ENCODE data around the gene SH3D19. TPM values are rescaled to one million over a fixed set of nuclear protein-coding genes. Genes with fewer than 3 reads are reported as not detected.
"Not testable (repeated sequence)": the region's sequence is repeated elsewhere in the genome, so short reads cannot be mapped to it uniquely, and the experiment has no call there.

SH3D19 gene
- total RNA-seq, 2 experiments from 2014 or later = not detected

DNA sequence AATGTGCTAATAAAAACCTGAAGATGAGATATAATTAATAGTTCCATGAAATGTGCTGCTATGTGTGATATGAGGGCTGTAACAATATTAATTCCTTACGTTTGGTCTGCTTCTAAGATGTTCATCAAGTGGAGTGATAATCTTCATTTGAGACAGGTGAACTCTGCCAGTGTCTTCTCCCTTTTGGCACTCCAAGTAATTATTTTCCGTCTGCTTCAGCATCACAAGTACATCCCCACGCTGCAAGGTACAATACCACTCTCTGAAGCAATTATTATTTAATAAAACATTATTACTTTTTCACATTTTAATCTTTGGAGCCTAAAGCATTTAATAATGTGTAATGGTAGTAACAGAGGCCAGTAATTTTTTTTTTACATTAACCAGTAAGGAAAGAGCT lies 181.6 kb downstream of the SH3D19 start:
- DNase-seq (no peak), ATAC-seq (no peak)
- Mint-ChIP-seq H3K9me3 (ENCODE audit: insufficient read depth) (no peaks in the 10 kb centered on the region), H3K36me3 (ENCODE audit: low read depth) (no peaks in the 10 kb centered on the region), H3K27ac (no peak overlapping the region), H3K4me1 (ENCODE audit: low read depth) (no peaks in the 10 kb centered on the region), H3K27me3 (ENCODE audit: low read depth) (peaks cover 5% of the 10 kb centered on the region), H3K4me3 (no peak overlapping the region)
- CTCF ChIA-PET = no interaction called here
- POLR2A ChIA-PET = no interaction called here

- Mint-ChIP-seq H3K27me3 (ENCODE audit: low read depth) (peaks cover 5% of the 10 kb centered on the region), H3K4me1 (ENCODE audit: low read depth) (no peaks in the 10 kb centered on the region), H3K4me3 (no peak overlapping the region), H3K36me3 (ENCODE audit: low read depth) (no peaks in the 10 kb centered on the region), H3K9me3 (ENCODE audit: insufficient read depth) (no peaks in the 10 kb centered on the region), H3K27ac (no peak overlapping the region)
- ATAC-seq (no peak), DNase-seq (no peak)
- ChIA-PET CTCF (no interaction called here), POLR2A (no interaction called here)
Observed at GRCh38 chr4:151143162-151143561, 182.2 kb downstream of the SH3D19 start.

DNA sequence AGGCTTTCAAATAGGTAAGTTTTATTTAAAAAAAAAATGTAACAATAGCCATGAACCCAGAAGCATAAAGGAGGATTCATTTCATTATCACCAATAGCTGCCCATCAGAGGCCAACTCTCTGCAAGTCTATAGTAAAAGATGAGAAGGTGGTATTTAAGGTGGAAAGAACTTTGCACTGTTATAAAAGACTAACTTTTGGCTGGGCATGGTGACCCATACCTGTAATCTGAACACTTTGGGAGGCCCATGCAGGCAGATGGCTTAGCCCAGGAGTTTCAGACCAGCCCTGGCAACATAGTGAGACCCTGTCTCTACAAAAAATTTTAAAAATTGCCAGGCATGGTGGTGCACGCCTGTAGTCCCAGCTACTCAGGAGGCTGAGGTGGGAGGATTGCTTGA lies 182.6 kb downstream of the SH3D19 start:
- no peak overlapping the region for H3K4me3 Mint-ChIP-seq
- H3K4me1 Mint-ChIP-seq (ENCODE audit: low read depth) = no peaks in the 10 kb centered on the region
- no peak for ATAC-seq
- DNase-seq = no peak
- no peak overlapping the region for H3K27ac Mint-ChIP-seq
- H3K36me3 Mint-ChIP-seq (ENCODE audit: low read depth) = no peaks in the 10 kb centered on the region
- no peaks in the 10 kb centered on the region for H3K9me3 Mint-ChIP-seq (ENCODE audit: insufficient read depth)
- POLR2A ChIA-PET = no interaction called here
- CTCF ChIA-PET = no interaction called here
- peaks cover 2% of the 10 kb centered on the region for H3K27me3 Mint-ChIP-seq (ENCODE audit: low read depth)

GRCh38 chr4:151139814-151140213 lies 185.6 kb downstream of the SH3D19 start:
- CTCF ChIA-PET = interaction anchor here (1.1 kb wide), 1 partner anchor 22 kb away, joined by 3 read pairs; no protein-coding TSS in a partner anchor
- DNase-seq = no peak
- no peak overlapping the region for H3K4me3 Mint-ChIP-seq
- no peak overlapping the region for H3K27ac Mint-ChIP-seq
- no peak for ATAC-seq
- H3K36me3 Mint-ChIP-seq (ENCODE audit: low read depth) = no peaks in the 10 kb centered on the region
- no peaks in the 10 kb centered on the region for H3K9me3 Mint-ChIP-seq (ENCODE audit: insufficient read depth)
- peaks cover 2% of the 10 kb centered on the region for H3K27me3 Mint-ChIP-seq (ENCODE audit: low read depth)
- no peaks in the 10 kb centered on the region for H3K4me1 Mint-ChIP-seq (ENCODE audit: low read depth)
- POLR2A ChIA-PET = no interaction called here

GRCh38 chr4:151136048-151136447 lies 189.4 kb downstream of the SH3D19 start:
- ATAC-seq; H3K27me3 Mint-ChIP-seq (ENCODE audit: low read depth); H3K27ac Mint-ChIP-seq; POLR2A ChIA-PET; H3K36me3 Mint-ChIP-seq (ENCODE audit: low read depth); H3K4me1 Mint-ChIP-seq (ENCODE audit: low read depth); CTCF ChIA-PET; H3K4me3 Mint-ChIP-seq; H3K9me3 Mint-ChIP-seq (ENCODE audit: insufficient read depth); DNase-seq: not testable (repeated sequence)

- Mint-ChIP-seq H3K27ac (no peak overlapping the region), H3K4me1 (ENCODE audit: low read depth) (no peaks in the 10 kb centered on the region), H3K4me3 (no peak overlapping the region), H3K9me3 (ENCODE audit: insufficient read depth) (no peaks in the 10 kb centered on the region), H3K36me3 (ENCODE audit: low read depth) (no peaks in the 10 kb centered on the region), H3K27me3 (ENCODE audit: low read depth) (peaks cover 2% of the 10 kb centered on the region)
- ATAC-seq = no peak
- POLR2A ChIA-PET = no interaction called here
- DNase-seq = no peak
- CTCF ChIA-PET = no interaction called here
Observed at GRCh38 chr4:151133311-151133710, 192.1 kb downstream of the SH3D19 start.

DNA sequence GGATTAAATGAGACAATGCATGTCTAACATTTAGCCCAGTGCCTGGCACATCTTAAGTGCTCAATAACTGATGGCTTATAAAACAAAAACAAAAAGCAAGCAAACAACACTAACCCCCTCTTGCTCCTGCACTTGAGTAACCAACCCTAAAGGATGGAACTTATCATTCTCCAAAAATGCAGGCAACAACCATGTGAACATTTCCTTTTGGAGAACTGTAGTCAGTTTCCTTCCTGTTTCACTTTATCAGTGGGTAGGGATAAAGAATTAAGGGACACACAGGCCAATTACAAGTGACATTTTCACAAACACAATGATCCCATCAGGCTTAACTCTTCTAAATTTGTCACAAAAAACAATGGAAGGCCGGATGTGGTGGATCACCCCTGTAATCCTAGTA lies 195.6 kb downstream of the SH3D19 start:
- Mint-ChIP-seq H3K4me3 (no peak overlapping the region), H3K36me3 (ENCODE audit: low read depth) (no peaks in the 10 kb centered on the region), H3K9me3 (ENCODE audit: insufficient read depth) (no peaks in the 10 kb centered on the region), H3K4me1 (ENCODE audit: low read depth) (no peaks in the 10 kb centered on the region), H3K27me3 (ENCODE audit: low read depth) (peaks cover 2% of the 10 kb centered on the region), H3K27ac (no peak overlapping the region)
- ATAC-seq (no peak), DNase-seq (no peak)
- ChIA-PET CTCF (interaction anchor here (1.6 kb wide), 1 partner anchor 8 kb away, joined by 6 read pairs; no protein-coding TSS in a partner anchor), POLR2A (no interaction called here)

DNA sequence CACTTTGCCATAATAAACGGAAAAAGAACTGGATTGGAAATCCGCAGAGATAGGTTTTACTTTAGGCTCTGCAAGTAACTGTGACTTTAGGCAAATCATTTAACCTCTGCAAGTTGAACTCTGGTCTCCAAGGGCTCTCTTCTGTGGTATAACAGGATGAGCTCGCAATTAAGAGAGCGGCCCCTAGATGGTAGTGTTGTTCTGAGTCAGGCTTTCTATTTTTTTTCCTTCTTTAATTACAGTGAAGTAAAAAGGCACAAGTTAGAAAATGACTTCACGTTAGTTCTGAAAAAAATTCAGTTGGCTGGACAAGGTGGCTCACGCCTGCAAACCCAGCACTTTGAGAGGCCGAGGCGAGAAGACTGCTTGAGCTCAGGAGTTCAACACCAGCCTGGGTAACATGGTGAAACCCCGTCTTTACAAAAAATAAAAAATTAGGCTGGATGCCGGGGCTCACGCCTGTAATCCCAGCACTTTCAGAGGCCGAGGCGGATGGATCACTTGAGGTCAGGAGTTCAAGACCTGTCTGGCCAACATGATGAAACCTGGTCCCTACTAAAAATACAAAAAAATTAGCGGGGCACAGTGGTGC lies 207.9 kb downstream of the SH3D19 start:
- CTCF ChIA-PET = interaction anchor here (0.6 to 2.5 kb wide), 16 partner anchors 10 to 761 kb away, joined by 3 to 20 read pairs (median 3); no protein-coding TSS in a partner anchor
- H3K4me1 Mint-ChIP-seq (ENCODE audit: low read depth) = peaks cover 3% of the 10 kb centered on the region
- ATAC-seq (peak; percentile 77), DNase-seq (peak; percentile 70)
- H3K36me3 Mint-ChIP-seq (ENCODE audit: low read depth) = peaks cover 3% of the 10 kb centered on the region
- POLR2A ChIA-PET = no interaction called here
- no peak overlapping the region for H3K27ac Mint-ChIP-seq
- H3K9me3 Mint-ChIP-seq (ENCODE audit: insufficient read depth) = no peaks in the 10 kb centered on the region
- H3K4me3 Mint-ChIP-seq = no peak overlapping the region
- H3K27me3 Mint-ChIP-seq (ENCODE audit: low read depth) = no peaks in the 10 kb centered on the region

GRCh38 chr4:151114986-151115385 lies 210.4 kb downstream of the SH3D19 start:
- Mint-ChIP-seq H3K4me3 (no peak overlapping the region), H3K36me3 (ENCODE audit: low read depth) (peaks cover 7% of the 10 kb centered on the region), H3K4me1 (ENCODE audit: low read depth) (no peaks in the 10 kb centered on the region), H3K27me3 (ENCODE audit: low read depth) (no peaks in the 10 kb centered on the region), H3K9me3 (ENCODE audit: insufficient read depth) (no peaks in the 10 kb centered on the region), H3K27ac (no peak overlapping the region)
- CTCF ChIA-PET = interaction anchor here (0.9 kb wide), 1 partner anchor 16 kb away, joined by 4 read pairs; no protein-coding TSS in a partner anchor
- DNase-seq = no peak
- POLR2A ChIA-PET = no interaction called here
- ATAC-seq = no peak

DNA sequence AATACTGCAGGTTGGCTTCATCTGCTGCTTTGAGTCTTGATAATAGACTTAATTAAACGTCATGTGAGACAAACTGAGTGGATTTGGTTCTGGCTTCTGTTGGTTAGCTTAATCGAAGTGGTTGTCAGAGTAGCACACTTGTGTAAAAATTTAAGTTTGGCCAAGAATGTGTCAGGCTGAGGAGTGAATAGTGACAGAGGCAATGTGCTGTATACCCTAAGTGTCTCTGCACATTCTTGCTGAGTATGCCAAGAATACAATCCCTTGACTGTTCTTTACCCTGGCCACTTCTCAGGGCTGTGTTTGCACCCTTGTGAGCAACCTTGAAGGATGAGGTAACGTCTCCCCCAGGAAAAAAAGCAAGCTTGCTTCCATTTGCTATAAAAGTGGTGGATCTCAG lies 211.1 kb downstream of the SH3D19 start:
- H3K27me3 Mint-ChIP-seq (ENCODE audit: low read depth) = no peaks in the 10 kb centered on the region
- ChIA-PET POLR2A (interaction anchor here (0.9 kb wide), 1 partner anchor 12 kb away, joined by 3 read pairs; no protein-coding TSS in a partner anchor), CTCF (interaction anchor here (0.9 to 1.1 kb wide), 2 partner anchors 16 to 647 kb away, joined by 3 to 4 read pairs; partner anchors contain the start of gene GATB)
- no peak overlapping the region for H3K27ac Mint-ChIP-seq
- no peak for DNase-seq
- ATAC-seq = no peak
- no peak overlapping the region for H3K4me3 Mint-ChIP-seq
- H3K4me1 Mint-ChIP-seq (ENCODE audit: low read depth) = no peaks in the 10 kb centered on the region
- H3K9me3 Mint-ChIP-seq (ENCODE audit: insufficient read depth) = no peaks in the 10 kb centered on the region
- peaks cover 8% of the 10 kb centered on the region for H3K36me3 Mint-ChIP-seq (ENCODE audit: low read depth)

DNA sequence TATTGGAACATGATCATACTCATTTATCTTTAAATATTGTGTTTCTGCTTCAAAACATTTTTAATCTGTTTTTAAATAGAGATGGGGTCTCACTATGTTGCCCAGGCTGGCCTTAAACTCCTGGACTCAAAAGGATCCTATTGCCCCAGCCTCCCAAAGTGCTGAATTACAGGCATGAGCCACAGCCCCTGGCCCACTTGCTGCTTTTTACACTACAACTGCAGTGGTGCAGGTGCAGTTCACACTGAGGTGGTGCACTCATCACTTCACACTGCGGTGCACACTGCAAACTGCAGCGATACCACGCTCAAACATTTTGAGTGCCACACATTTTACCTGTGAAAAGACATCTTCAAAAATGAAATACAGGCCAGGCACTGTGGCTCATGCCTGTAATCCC lies 215.2 kb downstream of the SH3D19 start:
- CTCF ChIA-PET = interaction anchor here (0.7 kb wide), 1 partner anchor 28 kb away, joined by 3 read pairs; no protein-coding TSS in a partner anchor
- DNase-seq = no peak
- no peaks in the 10 kb centered on the region for H3K9me3 Mint-ChIP-seq (ENCODE audit: insufficient read depth)
- no peaks in the 10 kb centered on the region for H3K27me3 Mint-ChIP-seq (ENCODE audit: low read depth)
- H3K4me1 Mint-ChIP-seq (ENCODE audit: low read depth) = no peaks in the 10 kb centered on the region
- ATAC-seq = no peak
- peaks cover 26% of the 10 kb centered on the region for H3K36me3 Mint-ChIP-seq (ENCODE audit: low read depth)
- H3K27ac Mint-ChIP-seq = no peak overlapping the region
- no peak overlapping the region for H3K4me3 Mint-ChIP-seq
- POLR2A ChIA-PET = interaction anchor here (0.7 kb wide), 1 partner anchor 95 kb away, joined by 4 read pairs; the partner anchor contains the start of gene LRBA

GRCh38 chr4:151107063-151107462 lies 218.3 kb downstream of the SH3D19 start:
- no peak overlapping the region for H3K27ac Mint-ChIP-seq
- CTCF ChIA-PET = interaction anchor here (1.4 kb wide), 1 partner anchor 10 kb away, joined by 3 read pairs; no protein-coding TSS in a partner anchor
- no peaks in the 10 kb centered on the region for H3K9me3 Mint-ChIP-seq (ENCODE audit: insufficient read depth)
- ATAC-seq (no peak), DNase-seq (no peak)
- POLR2A ChIA-PET = no interaction called here
- H3K36me3 Mint-ChIP-seq (ENCODE audit: low read depth) = peaks cover 46% of the 10 kb centered on the region
- H3K4me3 Mint-ChIP-seq = no peak overlapping the region
- H3K4me1 Mint-ChIP-seq (ENCODE audit: low read depth) = peaks cover 15% of the 10 kb centered on the region
- H3K27me3 Mint-ChIP-seq (ENCODE audit: low read depth) = no peaks in the 10 kb centered on the region

All from activated CD8-positive, alpha-beta T cell treated with anti-CD3 and anti-CD28 coated beads, Interleukin-2, amount 10 ng/mL, durations not matched to agents 7 days and 5 days (primary cell).